SK-N-MC (cell line): ENCODE data around the gene MYADML2.

ENCODE experiments used
- EZH2 ChIP-seq: fragments of 200-600 bp; sonication (generic); IDR thresholded peaks from one replicate; pipeline ENCODE4 v1.6.1; 2017; ENCODE audit warnings: antibody characterized with exemption
- FOXP2 ChIP-seq: optimal IDR thresholded peaks from 2 replicates; pipeline ENCODE3; 2011; ENCODE audit warnings: mild to moderate bottlenecking, moderate library complexity; ENCODE audit not compliant: insufficient read depth; ENCODE audit errors: extremely low read length, control extremely low read depth
- POLR2AphosphoS5 ChIP-seq: IDR thresholded peaks from 2 replicates; pipeline ENCODE4 v1.6.1; 2012; ENCODE audit warnings: mild to moderate bottlenecking, low read depth, low read length, borderline replicate concordance

GRCh38 chr17:81977211-81977808 is 30.3 kb upstream of the MYADML2 start, which contains the start of gene ASPSCR1:
- TF ChIP-seq EZH2, result no peak
- TF ChIP-seq POLR2AphosphoS5, result peak; percentile 68
- TF ChIP-seq FOXP2, result peak; percentile 77
